GM13977 (cell line): ENCODE data around the gene AKR7A2.
A peak's percentile ranks its signal among the peaks of the same experiment; 100 is the strongest.
"Not testable (repeated sequence)": the region's sequence is repeated elsewhere in the genome, so short reads cannot be mapped to it uniquely, and the experiment has no call there.

Experiments used
- DNase-seq: peaks from one replicate; pipeline ENCODE4 v3.0.0; 2012; ENCODE audit warnings: low spot score
- CTCF ChIP-seq: IDR thresholded peaks from 2 replicates; pipeline ENCODE4 v1.5.1; 2012; ENCODE audit warnings: mild to moderate bottlenecking, control low read depth; ENCODE audit not compliant: insufficient read depth; ENCODE audit errors: extremely low read depth, missing control alignments
- in situ Hi-C: fragments of 300-500 bp; cut with MboI; formaldehyde crosslinking; loops from one replicate; pipeline ENCODE4 v1.12.0; 2022; ENCODE audit warnings: low sequenced_read_pairs, low pct_unique_long_range_greater_than_20kb, mixed read lengths, inconsistent platforms; ENCODE audit not compliant: unreplicated experiment

Gene AKR7A2

GRCh38 chr1:19294638-19295037, 17.3 kb downstream of the AKR7A2 start:
- no peak for DNase-seq
- no peak for TF ChIP-seq CTCF
- in situ Hi-C loops, result no loop called here

- TF ChIP-seq CTCF, result no peak
- no peak for DNase-seq
- in situ Hi-C loops, result no loop called here
Measured at GRCh38 chr1:19289244-19289643, 22.7 kb downstream of the AKR7A2 start.

- in situ Hi-C loops, result not testable (repeated sequence)
- DNase-seq, result peak; percentile 58
Measured at GRCh38 chr1:19288324-19289241, 23.4 kb downstream of the AKR7A2 start, which contains the start of gene AKR7A3. Gene AKR7A3 (minus strand): TSS chr1:19288770. CDS start chr1:19288709, 61 bp downstream.

GRCh38 chr1:19287436-19288185, 24.3 kb downstream of the AKR7A2 start:
- in situ Hi-C loops, result no loop called here
- DNase-seq, result no peak

GRCh38 chr1:19285807-19286206, 26.1 kb downstream of the AKR7A2 start:
- DNase-seq, in situ Hi-C loops: not testable (repeated sequence)

More at GRCh38 chr1:19287436-19288185, 24.3 kb downstream of the AKR7A2 start:
- no peak for TF ChIP-seq CTCF

GRCh38 chr1:19285366-19285765, 26.6 kb downstream of the AKR7A2 start:
- DNase-seq, in situ Hi-C loops: not testable (repeated sequence)

GRCh38 chr1:19284881-19285280, 27.1 kb downstream of the AKR7A2 start:
- TF ChIP-seq CTCF, result no peak
- no peak for DNase-seq
- in situ Hi-C loops, result no loop called here

- in situ Hi-C loops, result no loop called here
- no peak for DNase-seq
- no peak for TF ChIP-seq CTCF
Measured at GRCh38 chr1:19283891-19284290, 28.1 kb downstream of the AKR7A2 start.
